D341Med (cell line): ENCODE results near the gene IFI30.

Experiments
- DNase-seq: peaks from one replicate; pipeline ENCODE4 v3.0.0; 2012; ENCODE audit warnings: low spot score

IFI30 gene

GRCh38 chr19:18173572-18174288 lies at the start of gene IFI30:
IFI30 (plus strand) TSS chr19:18173813; CDS start chr19:18173842, 29 bp downstream.
- DNase-seq = peak; percentile 89

- DNase-seq = no peak
These were observed 49.8 kb upstream of the IFI30 start for GRCh38 chr19:18123819-18124218.

GRCh38 chr19:18126097-18126496 lies 47.5 kb upstream of the IFI30 start:
- no peak for DNase-seq

DNA sequence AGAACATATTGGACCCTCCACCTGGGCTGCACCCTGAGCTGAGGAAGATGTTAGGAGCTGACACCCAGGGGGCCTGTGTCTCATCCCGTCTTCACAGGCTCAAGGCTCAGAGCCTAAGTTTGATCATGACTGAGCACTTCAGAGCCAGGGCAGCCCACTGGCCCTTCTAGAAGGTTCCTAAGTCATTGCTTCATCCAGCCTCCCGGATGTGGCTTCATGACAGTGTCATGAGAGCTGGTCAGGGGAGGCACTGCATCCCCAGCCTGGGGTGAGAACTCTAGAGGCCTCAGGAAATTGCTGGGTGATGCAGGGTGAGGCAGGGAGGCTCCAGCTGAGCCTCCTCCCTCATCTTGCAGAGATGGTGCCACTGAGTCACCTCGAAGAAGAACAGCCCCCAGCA lies 45.6 kb upstream of the IFI30 start:
- DNase-seq = no peak

DNA sequence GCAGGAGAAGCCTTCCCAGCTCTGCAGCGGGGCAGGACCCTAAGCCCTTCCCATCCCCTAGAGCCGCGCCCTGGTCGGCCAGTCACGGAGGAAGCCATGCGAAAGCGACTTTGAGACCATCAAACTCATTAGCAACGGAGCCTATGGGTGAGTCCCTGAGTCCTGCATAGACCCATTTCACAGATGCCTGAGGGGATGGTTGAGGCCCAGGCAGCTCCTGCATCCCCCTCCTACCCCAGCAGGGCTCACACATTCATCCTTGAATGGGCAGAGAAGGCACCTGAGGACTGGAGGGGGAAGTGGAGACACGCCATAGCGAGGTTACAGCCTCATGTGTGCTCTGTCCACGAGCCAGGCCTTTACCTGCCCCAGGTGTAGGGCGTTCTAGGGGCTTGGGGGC lies 44.8 kb upstream of the IFI30 start:
- DNase-seq = no peak

DNA sequence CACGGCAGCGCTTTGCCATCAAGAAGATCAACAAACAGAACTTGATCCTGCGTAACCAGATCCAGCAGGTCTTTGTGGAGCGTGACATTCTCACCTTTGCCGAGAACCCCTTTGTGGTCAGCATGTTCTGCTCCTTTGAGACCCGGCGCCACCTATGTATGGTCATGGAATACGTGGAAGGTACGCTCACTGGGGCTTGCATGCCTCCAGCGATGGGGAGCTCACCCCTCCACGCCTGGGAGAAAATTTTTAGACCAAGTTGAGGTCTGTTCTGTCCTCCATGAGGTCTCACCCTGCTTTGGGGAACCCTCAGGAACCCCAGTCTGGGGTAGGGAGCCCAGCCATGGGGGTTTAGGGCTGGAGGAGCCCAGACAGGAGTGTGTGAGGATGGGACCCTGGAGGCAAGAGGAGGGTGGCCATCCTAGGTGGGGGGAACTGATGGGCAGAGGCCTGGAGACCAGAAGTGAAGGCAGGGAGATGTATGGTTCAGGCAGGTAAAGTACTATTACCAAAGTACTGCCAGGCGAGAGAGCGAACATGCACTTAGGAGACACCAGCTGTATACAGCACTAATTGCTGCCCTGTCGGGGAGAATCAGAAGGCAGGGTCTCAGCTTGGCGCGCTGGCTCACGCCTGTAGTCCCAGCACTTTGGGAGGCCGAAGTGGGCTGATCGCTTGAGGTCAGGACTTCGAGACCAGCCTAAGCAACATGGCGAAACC lies 42.9 kb upstream of the IFI30 start:
- DNase-seq = no peak

DNA sequence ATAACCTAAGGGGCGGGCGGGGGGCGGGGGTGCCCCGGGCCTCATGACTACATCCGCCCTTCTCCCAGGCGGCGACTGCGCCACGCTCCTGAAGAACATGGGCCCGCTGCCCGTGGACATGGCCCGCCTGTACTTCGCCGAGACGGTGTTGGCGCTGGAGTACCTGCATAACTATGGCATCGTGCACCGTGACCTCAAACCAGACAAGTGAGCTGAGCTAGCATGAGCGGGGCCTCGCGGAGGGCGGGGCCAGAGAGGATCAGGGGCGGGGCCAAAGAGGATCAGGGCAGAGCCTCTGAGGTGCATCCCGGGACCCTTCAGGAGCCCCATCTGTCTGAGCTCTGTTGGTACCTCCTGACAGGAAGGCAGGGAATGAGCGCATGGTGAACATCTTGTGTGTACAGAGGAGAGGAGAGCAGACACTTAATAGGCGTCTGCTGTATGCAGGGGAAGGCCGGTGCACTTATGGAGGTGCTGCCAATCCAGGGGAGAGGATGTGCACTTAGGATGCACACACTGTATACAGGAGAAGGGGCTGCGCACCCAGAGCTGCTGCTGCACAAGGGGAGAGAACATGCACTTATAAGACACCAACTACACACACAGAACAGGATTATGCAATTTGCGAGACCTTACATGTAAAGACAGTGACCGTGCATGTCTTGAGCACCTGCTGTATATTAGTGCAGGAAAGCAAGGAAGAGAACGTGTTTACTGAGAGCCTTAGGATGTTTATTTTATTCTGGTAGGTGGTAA lies 41.6 kb upstream of the IFI30 start:
- peak; percentile 78 for DNase-seq

GRCh38 chr19:18135712-18136584 lies 37.7 kb upstream of the IFI30 start:
- DNase-seq = no peak

GRCh38 chr19:18137242-18137641 lies 36.4 kb upstream of the IFI30 start:
- no peak for DNase-seq

GRCh38 chr19:18137657-18138339 lies 35.8 kb upstream of the IFI30 start:
- DNase-seq = no peak

GRCh38 chr19:18140473-18140872 lies 33.1 kb upstream of the IFI30 start:
- no peak for DNase-seq

DNA sequence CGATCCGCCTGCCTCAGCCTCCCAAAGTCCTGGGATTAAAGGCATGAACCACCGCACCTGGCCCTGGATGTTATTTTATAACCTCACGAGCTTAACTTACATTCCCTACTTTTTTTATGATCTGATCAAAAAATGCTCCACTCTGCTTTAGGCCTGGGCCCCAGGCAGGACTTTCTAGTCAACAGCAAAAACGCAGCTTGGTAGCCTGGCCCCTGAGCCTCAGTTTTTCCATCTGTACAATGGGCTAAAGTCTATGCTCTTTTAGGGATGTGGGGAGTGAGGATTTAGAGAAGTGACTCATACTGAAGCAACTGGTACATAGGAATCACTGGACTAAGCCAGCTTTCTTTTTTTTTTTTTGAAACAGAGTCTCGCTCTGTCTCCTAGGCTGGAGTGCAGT lies 32.6 kb upstream of the IFI30 start:
- DNase-seq = no peak

- DNase-seq = no peak
These were observed 29.7 kb upstream of the IFI30 start for GRCh38 chr19:18143902-18144301.

GRCh38 chr19:18144361-18144760 lies 29.3 kb upstream of the IFI30 start:
- DNase-seq = no peak

- DNase-seq = no peak
These were observed 28.7 kb upstream of the IFI30 start for GRCh38 chr19:18144906-18145305.

GRCh38 chr19:18145391-18145999 lies 28.1 kb upstream of the IFI30 start:
- no peak for DNase-seq

GRCh38 chr19:18147396-18147795 lies 26.2 kb upstream of the IFI30 start:
- DNase-seq = no peak

DNA sequence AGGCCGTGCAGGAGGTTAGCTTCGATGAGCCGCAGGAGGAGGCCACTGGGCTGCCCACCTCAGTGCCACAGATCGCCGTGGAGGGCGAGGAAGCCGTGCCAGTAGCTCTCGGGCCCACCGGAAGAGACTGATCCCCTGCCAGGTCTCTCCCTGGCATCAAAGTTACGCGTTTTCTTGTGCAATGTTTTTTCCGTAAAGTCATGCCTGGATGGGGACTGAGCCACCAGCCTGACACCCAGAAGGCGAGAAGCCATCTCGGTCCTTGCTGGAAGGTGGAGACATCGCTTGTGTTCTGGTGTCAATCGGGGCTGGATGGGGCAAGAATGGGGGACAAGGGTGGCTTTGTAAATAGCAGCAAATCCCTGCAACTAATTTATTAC lies 24.0 kb upstream of the IFI30 start:
- DNase-seq = no peak

DNA sequence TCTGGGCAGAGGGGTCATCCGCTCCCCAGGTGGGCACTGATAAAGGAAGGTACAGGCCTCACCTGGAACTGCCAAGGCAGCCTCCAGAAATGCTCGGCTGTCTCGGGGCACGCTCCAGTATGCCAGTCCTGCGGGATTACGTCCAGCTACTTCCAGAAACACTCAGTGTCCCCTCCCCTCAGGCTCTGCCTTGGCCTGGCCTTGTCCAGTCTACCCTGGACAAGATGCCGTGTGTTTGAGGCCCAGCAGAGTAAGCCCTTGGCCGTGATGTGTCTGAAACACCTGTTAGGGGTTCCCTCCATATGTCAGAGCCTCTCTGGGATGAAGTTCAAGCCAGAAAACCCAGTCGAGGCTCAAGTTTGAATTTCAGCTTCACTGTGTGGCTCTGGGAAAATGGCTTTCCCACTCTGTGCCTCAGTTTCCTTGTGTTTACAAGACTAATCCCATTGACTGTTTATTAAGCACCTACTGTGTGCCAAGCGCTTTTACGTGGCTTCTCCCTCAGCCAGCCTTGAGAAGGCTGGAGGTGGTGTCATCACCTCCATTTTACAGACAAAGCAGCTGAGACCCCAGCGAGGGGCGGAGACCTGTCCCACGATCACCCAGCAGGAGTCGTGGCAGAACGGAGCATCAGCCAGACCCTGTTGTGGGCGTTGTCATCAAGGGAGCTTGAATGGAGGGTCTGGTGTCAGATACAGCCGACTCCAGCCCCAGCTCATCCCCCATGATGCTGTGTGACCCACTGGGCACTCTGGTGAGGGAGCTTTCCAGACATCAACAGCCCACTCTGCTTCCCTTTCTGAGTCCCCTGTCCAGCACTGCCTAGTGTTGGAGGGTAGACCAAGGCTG lies 22.6 kb upstream of the IFI30 start:
- DNase-seq = no peak

DNA sequence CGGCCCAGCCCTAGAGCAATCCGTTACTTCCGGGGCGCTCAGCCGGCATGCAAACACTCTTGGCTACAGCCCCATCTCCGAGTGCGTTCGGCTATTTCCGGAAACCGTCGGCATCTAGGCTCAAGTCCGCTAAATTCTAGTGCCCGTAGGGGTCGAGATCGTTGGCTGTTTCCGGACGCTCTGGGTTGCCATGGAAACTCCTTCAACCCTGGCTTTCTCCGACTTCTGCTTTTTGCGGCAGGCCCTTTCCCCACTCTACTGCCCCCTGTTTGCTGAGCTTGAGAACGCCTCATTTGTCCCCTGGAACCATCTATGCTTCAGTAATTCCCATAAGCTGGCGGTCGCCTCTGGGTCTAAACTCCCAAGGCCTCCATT lies 21.2 kb upstream of the IFI30 start:
- peak; percentile 93 for DNase-seq
